ENCODE results near the gene CXCL9. TPM values are rescaled to one million over a fixed set of nuclear protein-coding genes. Genes with fewer than 3 reads are reported as not detected.

The CXCL9 gene
- total RNA-seq, 2 donors from 2014 or later: not detected

- TF ChIP-seq CTCF (conservative IDR thresholded peaks at IDR 0.05): no peak
- H3K9me3 ChIP-seq (ENCODE audit: control insufficient read depth, low read length): no peaks in the 10 kb centered on the region
- no peaks in the 10 kb centered on the region for H3K36me3 ChIP-seq (ENCODE audit: control insufficient read depth, insufficient read depth, low read length)
- 94 to 98% methylated on average over 3 of the region's 3 CpGs for WGBS, 2 experiments (ENCODE audit: insufficient coverage in 1 of 2, insufficient read length in 1 of 2)
- Mint-ChIP-seq H3K27ac (peak overlapping the region; percentile 80), H3K4me3 (no peak overlapping the region), H3K36me3 (ENCODE audit: low read depth) (no peaks in the 10 kb centered on the region), H3K4me1 (peaks cover 39% of the 10 kb centered on the region), H3K27me3 (ENCODE audit: insufficient read depth) (no peaks in the 10 kb centered on the region), H3K9me3 (no peaks in the 10 kb centered on the region)
- peaks cover 5% of the 10 kb centered on the region for H3K4me1 ChIP-seq (ENCODE audit: control insufficient read depth, insufficient read depth, low read length)
- no peak overlapping the region for H3K27ac ChIP-seq (ENCODE audit: low read depth, low read length)
- H3K9ac ChIP-seq (ENCODE audit: extremely low read depth, low read length, poor library complexity, severe bottlenecking): no peak overlapping the region
- no peak for DNase-seq
- no peaks in the 10 kb centered on the region for H3K27me3 ChIP-seq (ENCODE audit: control insufficient read depth, insufficient read depth, low read length, poor library complexity, severe bottlenecking)
- no peak overlapping the region for H3K4me3 ChIP-seq (ENCODE audit: low read length)
These were observed 9.9 kb upstream of the CXCL9 start for GRCh38 chr4:76017056-76017686.

DNA sequence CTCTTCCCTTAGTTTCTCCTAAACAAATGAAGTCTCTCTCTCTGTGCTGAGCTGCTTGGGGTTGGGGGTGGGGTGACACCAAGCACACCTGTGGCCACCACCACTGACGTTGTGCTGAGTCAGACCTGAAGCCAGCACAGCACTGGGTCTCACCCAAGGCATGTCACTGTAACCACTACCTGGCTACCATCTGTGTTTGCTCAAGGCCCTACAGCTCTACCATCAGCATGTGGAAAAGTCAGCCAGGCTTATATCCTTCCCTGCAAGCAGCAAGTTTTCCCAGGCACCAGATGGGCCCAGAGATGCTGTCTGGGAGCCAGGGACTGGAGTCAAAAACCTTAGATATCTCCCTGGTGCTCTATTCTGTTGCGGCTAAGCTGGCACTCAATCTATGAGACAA is 9.1 kb upstream of the CXCL9 start:
- peak; percentile 69 for DNase-seq
- Histone ChIP-seq H3K9ac (ENCODE audit: extremely low read depth, low read length, poor library complexity, severe bottlenecking) (no peak overlapping the region), H3K9me3 (ENCODE audit: control insufficient read depth, low read length) (no peaks in the 10 kb centered on the region), H3K36me3 (ENCODE audit: control insufficient read depth, insufficient read depth, low read length) (no peaks in the 10 kb centered on the region), H3K27me3 (ENCODE audit: control insufficient read depth, insufficient read depth, low read length, poor library complexity, severe bottlenecking) (no peaks in the 10 kb centered on the region), H3K27ac (ENCODE audit: low read depth, low read length) (peak overlapping the region; percentile 36), H3K4me1 (ENCODE audit: control insufficient read depth, insufficient read depth, low read length) (peaks cover 5% of the 10 kb centered on the region), H3K4me3 (ENCODE audit: low read length) (no peak overlapping the region)
- H3K27me3 Mint-ChIP-seq (ENCODE audit: insufficient read depth): no peaks in the 10 kb centered on the region
- peaks cover 41% of the 10 kb centered on the region for H3K4me1 Mint-ChIP-seq
- peak overlapping the region; percentile 80 for H3K27ac Mint-ChIP-seq
- H3K4me3 Mint-ChIP-seq: no peak overlapping the region
- no peaks in the 10 kb centered on the region for H3K9me3 Mint-ChIP-seq
- WGBS, 2 experiments (ENCODE audit: insufficient coverage in 1 of 2, insufficient read length in 1 of 2): 75 to 92% methylated on average over 2 of the region's 2 CpGs
- H3K36me3 Mint-ChIP-seq (ENCODE audit: low read depth): no peaks in the 10 kb centered on the region
- TF ChIP-seq CTCF (conservative IDR thresholded peaks at IDR 0.05): no peak

DNA sequence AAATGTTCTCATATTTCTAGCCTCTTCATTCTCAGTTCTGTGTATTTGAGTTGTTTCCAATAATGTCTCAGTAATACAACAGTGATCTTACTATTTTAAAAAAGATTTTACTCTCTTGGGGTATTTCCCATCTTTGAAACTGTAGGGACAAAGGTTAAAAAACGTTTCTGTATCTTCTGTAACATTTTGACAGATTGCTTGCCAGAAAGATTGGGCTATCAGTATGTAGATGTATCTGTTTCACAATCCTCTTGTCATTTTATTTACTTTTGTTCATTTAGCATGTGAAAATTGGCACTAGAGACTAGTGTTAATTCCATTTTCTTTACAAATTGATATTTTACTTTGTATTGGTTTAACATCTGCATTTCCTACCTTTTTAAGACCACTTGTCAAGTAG is 6.2 kb upstream of the CXCL9 start:
- Histone ChIP-seq H3K9me3 (ENCODE audit: control insufficient read depth, low read length) (no peaks in the 10 kb centered on the region), H3K27ac (ENCODE audit: low read depth, low read length) (no peak overlapping the region), H3K4me3 (ENCODE audit: low read length) (no peak overlapping the region), H3K36me3 (ENCODE audit: control insufficient read depth, insufficient read depth, low read length) (no peaks in the 10 kb centered on the region), H3K9ac (ENCODE audit: extremely low read depth, low read length, poor library complexity, severe bottlenecking) (no peak overlapping the region), H3K27me3 (ENCODE audit: control insufficient read depth, insufficient read depth, low read length, poor library complexity, severe bottlenecking) (no peaks in the 10 kb centered on the region), H3K4me1 (ENCODE audit: control insufficient read depth, insufficient read depth, low read length) (peaks cover 5% of the 10 kb centered on the region)
- H3K36me3 Mint-ChIP-seq (ENCODE audit: low read depth): no peaks in the 10 kb centered on the region
- H3K27ac Mint-ChIP-seq: no peak overlapping the region
- no peak for TF ChIP-seq CTCF (conservative IDR thresholded peaks at IDR 0.05)
- peaks cover 41% of the 10 kb centered on the region for H3K4me1 Mint-ChIP-seq
- no peaks in the 10 kb centered on the region for H3K27me3 Mint-ChIP-seq (ENCODE audit: insufficient read depth)
- 43 to 60% methylated on average over 1 of the region's 1 CpG for WGBS, 2 experiments (ENCODE audit: insufficient coverage in 1 of 2, insufficient read length in 1 of 2)
- no peak overlapping the region for H3K4me3 Mint-ChIP-seq
- DNase-seq: no peak
- no peaks in the 10 kb centered on the region for H3K9me3 Mint-ChIP-seq

All from endodermal cell (in vitro differentiated cells).